Naive B cell (primary cell): ENCODE measurements around the gene SLC25A17. TPM values are rescaled to one million over a fixed set of nuclear protein-coding genes. Genes with fewer than 3 reads are reported as not detected.

Experiments used
- polyA plus RNA-seq, 6 donors: library from polyadenylated mRNA; unstranded; fragments of 300-500 nt; fragmentation: Illumina TruSeq; gene quantifications; one replicate each; pipeline ENCODE4 v1.2.3, GENCODE V29; 2021; ENCODE audit warnings: low read depth in 6 of 6

The SLC25A17 gene
- polyA plus RNA-seq, 6 donors from 2014 or later, result 15.8 to 41.7 (median 25.4) TPM

Other genes with a start within 250 kb of the SLC25A17 start
- 10 to 100 TPM in 4 of 6 donors, 1 to 10 TPM in 2; 4.6 to 24.6 (median 14.2) TPM for gene MRTFA, start 182.6 kb downstream of the SLC25A17 start, polyA plus RNA-seq
- not detected for gene MCHR1, start 139.9 kb downstream of the SLC25A17 start, polyA plus RNA-seq
- gene ST13, start 37.3 kb upstream of the SLC25A17 start, polyA plus RNA-seq, result 100 to 1,000 TPM; 123 to 204 (median 170) TPM
- gene XPNPEP3, start 37.8 kb upstream of the SLC25A17 start, polyA plus RNA-seq, result 10 to 100 TPM in 2 of 6 donors, 1 to 10 TPM in 4; 2.5 to 14.9 (median 7.8) TPM
- under 1 TPM in 2 of 6 donors, not detected in 4; 0.16 to 0.20 TPM for gene DNAJB7, start 42.8 kb upstream of the SLC25A17 start, polyA plus RNA-seq
- gene RBX1, start 132.0 kb upstream of the SLC25A17 start, polyA plus RNA-seq, result 100 to 1,000 TPM in 5 of 6 donors, 10 to 100 TPM in 1; 92.5 to 178 (median 151) TPM